Lower leg skin (tissue), 3 donors: ENCODE data around the gene HOXA5.

Experiments used
- CTCF ChIP-seq, 3 donors: fragments of 450-650 bp; IDR thresholded peaks; one replicate each; pipeline ENCODE4 v1.5.1; 2016; ENCODE audit warnings: antibody characterized with exemption in 3 of 3, mild to moderate bottlenecking in 3 of 3, moderate library complexity in 2 of 3
- POLR2A ChIP-seq, 2 donors: fragments of 450-650 bp; IDR thresholded peaks; one replicate each; pipeline ENCODE4 v1.6.1; 2016 to 2017; ENCODE audit warnings: antibody characterized with exemption in 2 of 2, mild to moderate bottlenecking in 1 of 2, moderate library complexity in 1 of 2

GRCh38 chr7:27106181-27106900 lies 37.1 kb downstream of the HOXA5 start:
- TF ChIP-seq CTCF (IDR thresholded peaks at IDR 0.05) (no peak), POLR2A (IDR thresholded peaks at IDR 0.05) (no peak)
